ENCODE measurements around the gene OLFM4.

GRCh38 chr13:52992110-52992509 is 36.5 kb upstream of the OLFM4 start:
- no peak for TF ChIP-seq OSR1 (CRISPR knock-in tag; IDR thresholded peaks at IDR 0.05)
- TF ChIP-seq ZFP30 (CRISPR knock-in tag; IDR thresholded peaks at IDR 0.05), result no peak
- no peak for TF ChIP-seq PATZ1 (CRISPR knock-in tag; IDR thresholded peaks at IDR 0.05; ENCODE audit: borderline replicate concordance)
- no peak for TF ChIP-seq CREB5 (CRISPR knock-in tag; IDR thresholded peaks at IDR 0.05; ENCODE audit: low read depth)
- no peak for TF ChIP-seq SNAI2 (CRISPR knock-in tag; IDR thresholded peaks at IDR 0.05)
- no peak for TF ChIP-seq ZNF70 (CRISPR knock-in tag; IDR thresholded peaks at IDR 0.05)
- TF ChIP-seq RARB (CRISPR knock-in tag; IDR thresholded peaks at IDR 0.05), result no peak
- TF ChIP-seq ISL1 (CRISPR knock-in tag; IDR thresholded peaks at IDR 0.05), result no peak
- TF ChIP-seq POU6F1 (CRISPR knock-in tag; IDR thresholded peaks at IDR 0.05; ENCODE audit: borderline replicate concordance, low read depth), result no peak
- TF ChIP-seq TOX (CRISPR knock-in tag; IDR thresholded peaks at IDR 0.05; ENCODE audit: borderline replicate concordance), result no peak
- TF ChIP-seq ZFP3 (CRISPR knock-in tag; IDR thresholded peaks at IDR 0.05), result no peak
- no peak for TF ChIP-seq ARNTL (CRISPR knock-in tag; IDR thresholded peaks at IDR 0.05; ENCODE audit: borderline replicate concordance, low read depth)
- no peak for TF ChIP-seq CSRNP3 (CRISPR knock-in tag; IDR thresholded peaks at IDR 0.05)

Measured in SK-N-SH treated with all-trans-retinoic acid at 6 μM for 48 hours (cell line).